Breast epithelium (tissue), 4 donors: ENCODE results near the gene NCS1. TPM values are rescaled to one million over a fixed set of nuclear protein-coding genes. Genes with fewer than 3 reads are reported as not detected.
"Not testable (repeated sequence)": the region's sequence is repeated elsewhere in the genome, so short reads cannot be mapped to it uniquely, and the experiment has no call there.

Experiments
- DNase-seq, 2 donors: peaks; one replicate each; pipeline ENCODE4 v3.0.0-alpha.2; 2019; ENCODE audit warnings: low spot score in 2 of 2
- H3K27ac ChIP-seq, 2 donors: fragments of 200-600 bp; sonication (generic) in 1 of 2; one replicate each; pipeline ENCODE4 v1.5.1; 2016 to 2019; ENCODE audit warnings: mild to moderate bottlenecking in 1 of 2
- H3K27me3 ChIP-seq, 2 donors: fragments of 200-600 bp; sonication (generic) in 1 of 2; one replicate each; pipeline versions ENCODE4 v1.5.1 to v1.6.0; 2017 to 2019; ENCODE audit warnings: control low read depth in 1 of 2, mild to moderate bottlenecking in 1 of 2
- H3K36me3 ChIP-seq: fragments of 200-600 bp; one replicate; pipeline ENCODE4 v1.5.1; 2019
- H3K4me1 ChIP-seq, 2 donors: fragments of 200-600 bp; sonication (generic); one replicate each; pipeline ENCODE4 v1.5.1; 2016 to 2019; ENCODE audit warnings: control low read depth in 1 of 2
- H3K4me3 ChIP-seq, 3 donors: fragments of 200-600 bp; sonication (generic); 1 replicate in 2 of 3; 2 replicates in 1 of 3; pipeline ENCODE4 v1.5.1; 2016 to 2019; ENCODE audit warnings: mild to moderate bottlenecking in 3 of 3, moderate library complexity in 2 of 3
- H3K9me3 ChIP-seq, 2 donors: fragments of 200-600 bp; sonication (generic) in 1 of 2; one replicate each; pipeline ENCODE4 v1.5.1; 2016 to 2019; ENCODE audit warnings: control low read depth in 1 of 2
- POLR2A ChIP-seq: fragments of 450-650 bp; IDR thresholded peaks from one replicate; pipeline ENCODE4 v1.6.1; 2016; ENCODE audit warnings: antibody characterized with exemption, mild to moderate bottlenecking, moderate library complexity
- POLR2AphosphoS5 ChIP-seq, 3 donors: sonication (generic); formaldehyde crosslinking; IDR thresholded peaks; one replicate each; pipeline ENCODE4 v1.6.1; 2017; ENCODE audit warnings: antibody characterized with exemption in 3 of 3
- intact Hi-C: fragments of 100-400 bp; cut with DNase I; formaldehyde crosslinking; loops from one replicate; pipeline ENCODE4 v1.15.1; 2023; ENCODE audit warnings: low total_unique reads
- total RNA-seq, 3 donors: library from RNA; depleted of rRNA; stranded (reverse); fragments of >200 nt; gene quantifications; one replicate each; pipeline ENCODE4 v1.1.0, GENCODE V29; 2016
- TF ChIP-seq, protein P1 (sequence below), 3 donors: fragments of 450-650 bp; IDR thresholded peaks; one replicate each; pipeline ENCODE4 v1.5.1; 2016 to 2017; ENCODE audit warnings: antibody characterized with exemption in 3 of 3, mild to moderate bottlenecking in 3 of 3, moderate library complexity in 3 of 3

The NCS1 gene
- total RNA-seq, 3 donors from 2014 or later, result 3.2 to 3.9 (median 3.4) TPM

DNA sequence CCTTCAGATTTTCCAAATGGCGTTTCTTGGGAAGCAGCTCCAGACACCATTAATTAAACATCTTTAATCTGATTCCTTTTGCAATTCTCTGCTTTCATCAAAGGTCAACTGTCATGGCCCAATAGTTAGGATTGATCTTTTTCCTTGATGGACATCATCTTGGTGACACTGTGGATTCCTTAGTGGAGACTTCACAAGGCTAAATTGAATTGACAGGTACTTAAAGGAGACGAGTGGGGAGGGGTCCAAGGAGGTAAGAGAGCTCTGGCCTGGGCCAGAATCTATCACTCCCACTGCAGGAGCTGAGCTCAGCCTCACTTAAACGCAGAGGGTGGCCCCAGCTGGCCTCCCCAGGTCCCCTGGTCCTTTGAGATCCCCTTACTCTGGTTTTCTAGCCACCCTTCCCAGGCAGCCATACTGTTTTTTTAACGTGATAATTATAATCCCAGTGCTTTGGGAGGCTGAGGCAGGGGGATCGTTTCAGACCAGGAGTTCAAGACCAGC, 83.5 kb downstream of the NCS1 start:
- Histone ChIP-seq H3K4me3 (no peak overlapping the region), H3K9me3 (peaks cover 0 to 4% of the 10 kb centered on the region in 2 donors), H3K36me3 (no peaks in the 10 kb centered on the region), H3K4me1 (no peaks in the 10 kb centered on the region), H3K27me3 (no peaks in the 10 kb centered on the region), H3K27ac (no peak overlapping the region)
- intact Hi-C loops, result no loop called here
- TF ChIP-seq, protein P1, sequence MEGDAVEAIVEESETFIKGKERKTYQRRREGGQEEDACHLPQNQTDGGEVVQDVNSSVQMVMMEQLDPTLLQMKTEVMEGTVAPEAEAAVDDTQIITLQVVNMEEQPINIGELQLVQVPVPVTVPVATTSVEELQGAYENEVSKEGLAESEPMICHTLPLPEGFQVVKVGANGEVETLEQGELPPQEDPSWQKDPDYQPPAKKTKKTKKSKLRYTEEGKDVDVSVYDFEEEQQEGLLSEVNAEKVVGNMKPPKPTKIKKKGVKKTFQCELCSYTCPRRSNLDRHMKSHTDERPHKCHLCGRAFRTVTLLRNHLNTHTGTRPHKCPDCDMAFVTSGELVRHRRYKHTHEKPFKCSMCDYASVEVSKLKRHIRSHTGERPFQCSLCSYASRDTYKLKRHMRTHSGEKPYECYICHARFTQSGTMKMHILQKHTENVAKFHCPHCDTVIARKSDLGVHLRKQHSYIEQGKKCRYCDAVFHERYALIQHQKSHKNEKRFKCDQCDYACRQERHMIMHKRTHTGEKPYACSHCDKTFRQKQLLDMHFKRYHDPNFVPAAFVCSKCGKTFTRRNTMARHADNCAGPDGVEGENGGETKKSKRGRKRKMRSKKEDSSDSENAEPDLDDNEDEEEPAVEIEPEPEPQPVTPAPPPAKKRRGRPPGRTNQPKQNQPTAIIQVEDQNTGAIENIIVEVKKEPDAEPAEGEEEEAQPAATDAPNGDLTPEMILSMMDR (IDR thresholded peaks at IDR 0.05), result no peak
- TF ChIP-seq POLR2AphosphoS5 (IDR thresholded peaks at IDR 0.05), result no peak
- no peak for DNase-seq

DNA sequence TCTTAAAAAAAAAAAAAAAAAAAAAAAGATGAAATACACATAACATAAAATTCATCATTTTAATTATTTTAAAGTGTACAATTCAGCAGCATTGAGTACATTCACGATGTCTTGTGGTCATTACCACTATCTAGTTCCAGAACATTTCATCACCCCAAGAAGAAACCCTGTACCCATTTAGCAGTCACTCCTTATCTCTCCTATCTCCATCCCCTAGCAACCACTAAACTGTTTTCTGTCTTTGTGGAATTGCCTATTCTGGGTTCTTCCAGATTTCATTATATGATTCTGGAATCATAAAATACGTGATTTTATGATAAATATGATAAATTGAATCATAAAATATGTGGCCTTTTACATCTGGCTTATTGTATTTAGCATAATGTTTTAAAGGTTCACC, 84.4 kb downstream of the NCS1 start:
- no peaks in the 10 kb centered on the region for H3K36me3 ChIP-seq
- H3K9me3 ChIP-seq, result no peaks in the 10 kb centered on the region
- TF ChIP-seq POLR2A, result no peak
- TF ChIP-seq, protein P1 (IDR thresholded peaks at IDR 0.05), result no peak
- no peak for TF ChIP-seq POLR2AphosphoS5 (IDR thresholded peaks at IDR 0.05)
- H3K4me3 ChIP-seq, result no peak overlapping the region
- H3K27ac ChIP-seq, result no peak overlapping the region
- H3K4me1 ChIP-seq, result no peaks in the 10 kb centered on the region
- intact Hi-C loops, result no loop called here
- no peak for DNase-seq
- H3K27me3 ChIP-seq, result no peaks in the 10 kb centered on the region

DNA sequence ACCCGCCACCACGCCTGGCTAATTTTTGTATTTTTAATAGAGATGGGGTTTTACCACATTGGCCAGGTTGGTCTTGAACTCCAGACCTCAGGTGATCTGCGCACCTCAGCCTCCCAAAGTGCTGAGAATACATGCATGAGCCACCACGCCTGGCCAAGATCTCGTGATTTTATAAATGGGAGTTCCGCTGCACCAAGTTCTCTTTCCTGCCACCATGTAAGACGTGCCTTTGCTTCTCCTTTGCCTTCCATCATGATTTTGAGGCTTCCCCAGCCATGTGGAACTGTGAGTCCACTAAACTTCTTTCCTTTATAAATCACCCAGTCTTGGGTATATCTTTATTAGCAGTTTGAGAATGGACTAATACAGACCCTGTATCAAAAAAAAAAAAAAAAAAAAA, 85.9 kb downstream of the NCS1 start:
- intact Hi-C loops, H3K9me3 ChIP-seq, DNase-seq, H3K27ac ChIP-seq, H3K27me3 ChIP-seq, H3K36me3 ChIP-seq, H3K4me3 ChIP-seq, H3K4me1 ChIP-seq: not testable (repeated sequence)

DNA sequence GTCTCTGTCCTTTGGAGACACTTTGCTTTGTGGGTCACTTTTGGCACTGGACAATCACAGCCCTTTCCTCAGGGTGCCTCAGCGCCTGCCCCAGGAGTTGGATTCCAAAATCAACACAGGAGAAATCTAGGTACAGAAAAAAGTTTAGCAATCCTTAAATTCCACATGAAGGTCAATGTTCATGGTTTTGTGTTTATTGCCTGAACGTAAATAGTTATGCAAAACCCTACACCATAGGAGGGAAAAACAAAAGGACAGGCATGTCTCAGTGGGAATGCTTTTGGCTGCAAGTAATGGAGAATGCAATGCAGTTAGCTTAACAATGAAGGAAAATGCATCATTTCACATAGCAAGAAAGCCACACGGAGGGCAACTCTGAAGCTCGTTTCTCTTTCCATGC, 86.8 kb downstream of the NCS1 start:
- no peaks in the 10 kb centered on the region for H3K4me1 ChIP-seq
- no peak overlapping the region for H3K4me3 ChIP-seq
- no peak overlapping the region for H3K27ac ChIP-seq
- no peaks in the 10 kb centered on the region for H3K9me3 ChIP-seq
- intact Hi-C loops, result no loop called here
- no peak for DNase-seq
- no peak for TF ChIP-seq POLR2AphosphoS5 (IDR thresholded peaks at IDR 0.05)
- TF ChIP-seq, protein P1 (IDR thresholded peaks at IDR 0.05), result no peak
- TF ChIP-seq POLR2A, result no peak
- H3K36me3 ChIP-seq, result no peaks in the 10 kb centered on the region
- H3K27me3 ChIP-seq, result peaks cover 0 to 2% of the 10 kb centered on the region in 2 donors

DNA sequence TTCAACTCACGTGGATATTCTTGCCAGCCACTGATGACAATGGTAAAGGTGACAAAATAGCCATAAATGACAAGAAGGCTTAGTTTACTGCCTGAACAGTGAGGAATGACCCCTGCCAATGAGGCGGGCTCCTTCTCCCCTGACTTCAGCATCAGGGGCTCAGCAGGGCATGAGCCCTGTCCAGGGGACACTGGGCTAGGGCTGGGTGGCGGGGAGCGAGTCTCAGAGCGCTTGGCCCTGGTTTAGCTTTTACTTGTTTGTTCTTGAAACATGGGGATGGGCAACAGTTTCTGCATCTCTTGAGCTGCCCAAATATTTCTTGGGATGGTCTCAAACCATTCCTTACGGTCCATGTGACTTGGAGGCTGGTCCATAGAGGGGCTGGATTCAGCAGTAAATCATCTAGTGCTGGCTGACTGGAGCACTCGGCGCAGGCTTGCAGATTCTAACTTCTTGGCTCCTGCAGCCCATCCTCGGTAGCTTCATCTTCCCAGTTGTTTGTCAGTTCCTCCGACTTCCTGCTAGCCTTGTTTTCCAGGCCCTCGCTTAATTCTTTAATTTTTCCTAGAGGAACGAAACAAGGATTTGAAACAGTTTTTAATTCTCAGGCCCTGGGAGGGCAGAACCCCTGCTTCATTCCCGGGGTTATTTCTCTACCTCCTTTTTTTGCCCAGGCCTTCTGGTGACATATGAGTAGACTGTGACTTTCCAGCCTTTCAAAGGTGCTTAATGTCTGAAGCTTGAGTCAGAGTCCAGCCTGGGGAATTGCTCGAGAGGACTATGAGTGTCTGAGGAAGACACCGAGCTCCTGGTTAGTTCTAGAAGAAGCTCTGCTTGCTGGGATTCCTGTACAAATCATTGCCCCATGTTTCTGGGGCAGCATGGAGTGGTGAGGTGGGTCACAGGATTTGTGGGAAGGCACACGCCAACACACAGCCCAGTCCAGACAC, 88.9 kb downstream of the NCS1 start:
- no peak for TF ChIP-seq POLR2AphosphoS5 (IDR thresholded peaks at IDR 0.05)
- TF ChIP-seq, protein P1 (IDR thresholded peaks at IDR 0.05), result no peak
- TF ChIP-seq POLR2A, result no peak
- H3K9me3 ChIP-seq, result no peaks in the 10 kb centered on the region
- H3K27ac ChIP-seq, result no peak overlapping the region
- H3K36me3 ChIP-seq, result no peaks in the 10 kb centered on the region
- H3K27me3 ChIP-seq, result peaks cover 0 to 23% of the 10 kb centered on the region in 2 donors
- peak in 1 of 2 donors; percentile 37 for DNase-seq
- no peak overlapping the region for H3K4me3 ChIP-seq
- intact Hi-C loops, result no loop called here
- peaks cover 0 to 9% of the 10 kb centered on the region in 2 donors for H3K4me1 ChIP-seq
